Neutrophil (primary cell): ENCODE results near the gene AKAP12.

Experiments used
- H3K27ac ChIP-seq: fragments of 200-600 bp; sonication (generic); 2 replicates; pipeline ENCODE4 v1.5.1; 2016; ENCODE audit warnings: mild to moderate bottlenecking, moderate library complexity
- H3K27me3 ChIP-seq: fragments of 200-600 bp; sonication (generic); 2 replicates; pipeline ENCODE4 v1.6.0; 2016; ENCODE audit warnings: mild to moderate bottlenecking
- H3K36me3 ChIP-seq: fragments of 200-600 bp; sonication (generic); 2 replicates; pipeline ENCODE4 v1.5.1; 2017
- H3K4me1 ChIP-seq, 2 experiments: fragments of 200-600 bp in 1 of 2; sonication (generic) in 1 of 2; 1 replicate in 1 of 2; 2 replicates in 1 of 2; pipeline versions ENCODE4 v1.5.1 to v1.6.1; 2013 to 2016; ENCODE audit warnings: low read depth in 1 of 2, low read length in 1 of 2, mild to moderate bottlenecking in 1 of 2, moderate library complexity in 1 of 2; ENCODE audit not compliant: control insufficient read depth in 1 of 2, insufficient read depth in 1 of 2
- H3K4me3 ChIP-seq, 2 experiments: fragments of 200-600 bp in 1 of 2; sonication (generic) in 1 of 2; 1 replicate in 1 of 2; 2 replicates in 1 of 2; pipeline ENCODE4 v1.5.1; 2013 to 2016; ENCODE audit warnings: low read depth in 1 of 2, low read length in 1 of 2, mild to moderate bottlenecking in 1 of 2, moderate library complexity in 1 of 2
- H3K9me3 ChIP-seq: fragments of 200-600 bp; sonication (generic); 2 replicates; pipeline ENCODE4 v1.5.1; 2016
- CTCF ChIP-seq: fragments of 200-600 bp; sonication (generic); IDR thresholded peaks from 2 replicates; pipeline ENCODE4 v1.5.1; 2016; ENCODE audit warnings: antibody characterized with exemption

Gene AKAP12

GRCh38 chr6:151293688-151294016 lies 53.9 kb downstream of the AKAP12 start:
- peaks cover 57% of the 10 kb centered on the region for H3K27me3 ChIP-seq
- no peak for TF ChIP-seq CTCF
- H3K4me3 ChIP-seq: no peak overlapping the region
- H3K36me3 ChIP-seq: no peaks in the 10 kb centered on the region
- no peaks in the 10 kb centered on the region for H3K4me1 ChIP-seq
- H3K27ac ChIP-seq: no peak overlapping the region
- H3K9me3 ChIP-seq: no peaks in the 10 kb centered on the region

GRCh38 chr6:151294561-151295101 lies 54.9 kb downstream of the AKAP12 start:
- TF ChIP-seq CTCF: no peak
- H3K27ac ChIP-seq: no peak overlapping the region
- H3K4me1 ChIP-seq: no peaks in the 10 kb centered on the region
- no peak overlapping the region for H3K4me3 ChIP-seq
- H3K27me3 ChIP-seq: peaks cover 55% of the 10 kb centered on the region
- no peaks in the 10 kb centered on the region for H3K9me3 ChIP-seq
- no peaks in the 10 kb centered on the region for H3K36me3 ChIP-seq

GRCh38 chr6:151297886-151298285 lies 58.1 kb downstream of the AKAP12 start:
- no peaks in the 10 kb centered on the region for H3K9me3 ChIP-seq
- H3K36me3 ChIP-seq: no peaks in the 10 kb centered on the region
- peaks cover 43% of the 10 kb centered on the region for H3K27me3 ChIP-seq
- TF ChIP-seq CTCF: no peak
- no peaks in the 10 kb centered on the region for H3K4me1 ChIP-seq
- no peak overlapping the region for H3K4me3 ChIP-seq
- no peak overlapping the region for H3K27ac ChIP-seq

- TF ChIP-seq CTCF: no peak
- peaks cover 39% of the 10 kb centered on the region for H3K27me3 ChIP-seq
- no peaks in the 10 kb centered on the region for H3K4me1 ChIP-seq
- no peaks in the 10 kb centered on the region for H3K36me3 ChIP-seq
- H3K4me3 ChIP-seq: no peak overlapping the region
- no peak overlapping the region for H3K27ac ChIP-seq
- no peaks in the 10 kb centered on the region for H3K9me3 ChIP-seq
Observed at GRCh38 chr6:151299011-151299410, 59.2 kb downstream of the AKAP12 start.

- no peak for TF ChIP-seq CTCF
- H3K4me3 ChIP-seq: no peak overlapping the region
- no peaks in the 10 kb centered on the region for H3K36me3 ChIP-seq
Observed at GRCh38 chr6:151300267-151300991, 60.7 kb downstream of the AKAP12 start.

More at GRCh38 chr6:151300267-151300991, 60.7 kb downstream of the AKAP12 start:
- Histone ChIP-seq H3K4me1 (no peaks in the 10 kb centered on the region), H3K27ac (no peak overlapping the region), H3K27me3 (peaks cover 26% of the 10 kb centered on the region), H3K9me3 (no peaks in the 10 kb centered on the region)
